Measurements from ENCODE around the gene HIPK3. TPM values are rescaled to one million over a fixed set of nuclear protein-coding genes. Genes with fewer than 3 reads are reported as not detected.

HIPK3 gene
- total and polyA plus RNA-seq, 4 donors = 17.9 to 189 (median 71.5) TPM

DNA sequence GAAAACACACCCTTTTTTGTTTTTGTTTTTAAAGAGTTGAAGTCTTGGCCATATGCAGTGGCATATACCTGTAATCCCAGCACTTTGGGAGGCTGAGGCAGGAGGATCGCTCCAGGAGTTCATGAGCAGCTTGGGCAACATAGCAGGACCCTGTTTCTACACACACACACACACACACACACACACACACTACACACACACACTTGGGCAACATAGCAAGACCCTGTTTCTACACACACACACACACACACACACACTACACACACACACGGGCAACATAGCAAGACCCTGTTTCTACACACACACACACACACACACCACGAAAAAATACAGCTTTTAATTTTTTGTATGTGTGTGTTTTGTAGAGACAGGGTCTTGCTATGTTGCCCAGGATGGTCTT lies 54.5 kb downstream of the HIPK3 start:
- Histone ChIP-seq H3K4me1 (ENCODE audit: control insufficient read depth in 5 of 5, insufficient read depth in 5 of 5, low read length in 5 of 5) (peaks cover 0 to 36% (median 4%) of the 10 kb centered on the region in 5 donors), H3K9ac (ENCODE audit: insufficient read depth in 1 of 2, low read length in 2 of 2) (no peak overlapping the region), H3K27me3 (ENCODE audit: control insufficient read depth in 3 of 3, insufficient read depth in 3 of 3, low read length in 2 of 3) (no peaks in the 10 kb centered on the region), H3K27ac (ENCODE audit: low read depth in 1 of 2, low read length in 1 of 2) (no peak overlapping the region), H3K36me3 (ENCODE audit: control insufficient read depth in 4 of 4, insufficient read depth in 4 of 4, low read length in 4 of 4) (peaks cover 0 to 5% (median 0%) of the 10 kb centered on the region in 4 donors), H3K4me3 (no peak overlapping the region), H3K9me3 (ENCODE audit: control insufficient read depth in 4 of 4, insufficient read depth in 3 of 4, low read length in 3 of 4) (no peaks in the 10 kb centered on the region)
- TF ChIP-seq, protein P1, sequence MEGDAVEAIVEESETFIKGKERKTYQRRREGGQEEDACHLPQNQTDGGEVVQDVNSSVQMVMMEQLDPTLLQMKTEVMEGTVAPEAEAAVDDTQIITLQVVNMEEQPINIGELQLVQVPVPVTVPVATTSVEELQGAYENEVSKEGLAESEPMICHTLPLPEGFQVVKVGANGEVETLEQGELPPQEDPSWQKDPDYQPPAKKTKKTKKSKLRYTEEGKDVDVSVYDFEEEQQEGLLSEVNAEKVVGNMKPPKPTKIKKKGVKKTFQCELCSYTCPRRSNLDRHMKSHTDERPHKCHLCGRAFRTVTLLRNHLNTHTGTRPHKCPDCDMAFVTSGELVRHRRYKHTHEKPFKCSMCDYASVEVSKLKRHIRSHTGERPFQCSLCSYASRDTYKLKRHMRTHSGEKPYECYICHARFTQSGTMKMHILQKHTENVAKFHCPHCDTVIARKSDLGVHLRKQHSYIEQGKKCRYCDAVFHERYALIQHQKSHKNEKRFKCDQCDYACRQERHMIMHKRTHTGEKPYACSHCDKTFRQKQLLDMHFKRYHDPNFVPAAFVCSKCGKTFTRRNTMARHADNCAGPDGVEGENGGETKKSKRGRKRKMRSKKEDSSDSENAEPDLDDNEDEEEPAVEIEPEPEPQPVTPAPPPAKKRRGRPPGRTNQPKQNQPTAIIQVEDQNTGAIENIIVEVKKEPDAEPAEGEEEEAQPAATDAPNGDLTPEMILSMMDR (IDR thresholded peaks at IDR 0.05; ENCODE audit: control extremely low read depth, extremely low read depth) = no peak
- DNase-seq = no peak
- ATAC-seq (ENCODE audit: insufficient read depth, low FRiP score) = no peak
- WGBS, 2 donors = 87% methylated on average over 3 of the region's 3 CpGs

DNA sequence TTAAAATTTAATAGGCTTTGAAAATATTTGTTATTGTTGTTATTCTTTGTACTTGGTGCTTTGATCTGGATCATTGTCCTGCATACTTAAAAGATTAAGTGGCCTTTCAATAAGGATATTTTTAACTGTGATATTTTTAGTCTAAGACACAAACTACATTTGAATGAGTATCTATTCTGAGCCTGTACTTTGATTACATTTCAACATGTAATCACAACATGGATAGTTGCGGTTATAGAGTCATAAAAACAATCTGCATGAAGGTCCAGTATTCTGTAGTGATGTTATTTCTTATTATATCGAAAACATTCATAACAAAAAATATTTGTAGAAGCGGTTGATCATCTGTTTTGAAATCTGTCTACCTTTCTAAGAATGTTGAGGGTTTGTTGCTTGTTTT lies 58.6 kb downstream of the HIPK3 start:
- TF ChIP-seq, protein P1 (IDR thresholded peaks at IDR 0.05; ENCODE audit: control extremely low read depth, extremely low read depth) = no peak

GRCh38 chr11:33317662-33318061 lies 60.5 kb downstream of the HIPK3 start:
- H3K27me3 ChIP-seq (ENCODE audit: control insufficient read depth in 3 of 3, insufficient read depth in 3 of 3, low read length in 2 of 3) = no peaks in the 10 kb centered on the region
- peak overlapping the region in 1 of 2 donors; percentile 7 for H3K27ac ChIP-seq (ENCODE audit: low read depth in 1 of 2, low read length in 1 of 2)
- H3K9me3 ChIP-seq (ENCODE audit: control insufficient read depth in 4 of 4, insufficient read depth in 3 of 4, low read length in 3 of 4) = no peaks in the 10 kb centered on the region
- no peaks in the 10 kb centered on the region for H3K36me3 ChIP-seq (ENCODE audit: control insufficient read depth in 4 of 4, insufficient read depth in 4 of 4, low read length in 4 of 4)
- DNase-seq (no peak), ATAC-seq (ENCODE audit: insufficient read depth, low FRiP score) (no peak)
- H3K4me3 ChIP-seq = no peak overlapping the region
- 40 to 59% methylated on average over 1 of the region's 1 CpG for WGBS, 2 donors
- H3K4me1 ChIP-seq (ENCODE audit: control insufficient read depth in 5 of 5, insufficient read depth in 5 of 5, low read length in 5 of 5) = peaks cover 0 to 38% (median 4%) of the 10 kb centered on the region in 5 donors
- TF ChIP-seq, protein P1 (IDR thresholded peaks at IDR 0.05; ENCODE audit: control extremely low read depth, extremely low read depth) = no peak
- H3K9ac ChIP-seq (ENCODE audit: insufficient read depth in 1 of 2, low read length in 2 of 2) = no peak overlapping the region

More for the DNA sequence above, 58.6 kb downstream of the HIPK3 start:
- WGBS, 2 donors = 70 to 85% methylated on average over 3 of the region's 3 CpGs
- H3K4me3 ChIP-seq = no peak overlapping the region
- H3K9ac ChIP-seq (ENCODE audit: insufficient read depth in 1 of 2, low read length in 2 of 2) = no peak overlapping the region
- H3K27me3 ChIP-seq (ENCODE audit: control insufficient read depth in 3 of 3, insufficient read depth in 3 of 3, low read length in 2 of 3) = no peaks in the 10 kb centered on the region
- no peaks in the 10 kb centered on the region for H3K9me3 ChIP-seq (ENCODE audit: control insufficient read depth in 4 of 4, insufficient read depth in 3 of 4, low read length in 3 of 4)
- ATAC-seq (ENCODE audit: insufficient read depth, low FRiP score) (no peak), DNase-seq (no peak)
- H3K36me3 ChIP-seq (ENCODE audit: control insufficient read depth in 4 of 4, insufficient read depth in 4 of 4, low read length in 4 of 4) = peaks cover 0 to 5% (median 0%) of the 10 kb centered on the region in 4 donors
- peaks cover 0 to 44% (median 4%) of the 10 kb centered on the region in 5 donors for H3K4me1 ChIP-seq (ENCODE audit: control insufficient read depth in 5 of 5, insufficient read depth in 5 of 5, low read length in 5 of 5)
- H3K27ac ChIP-seq (ENCODE audit: low read depth in 1 of 2, low read length in 1 of 2) = peak overlapping the region in 1 of 2 donors; percentile 23

Measured in lung (tissue), 12 donors.